Activated B cell treated with CpG ODN at 0.5 μM for 24 hours (primary cell): ENCODE measurements around the gene CDH9. TPM values are rescaled to one million over a fixed set of nuclear protein-coding genes. Genes with fewer than 3 reads are reported as not detected.

Source experiments
- ATAC-seq: fragments of 200-7000 bp; cut with Tn5 transposase; one replicate; pipeline ENCODE4 v1.10.0; 2021; ENCODE audit warnings: low read depth, mild to moderate bottlenecking, moderate library complexity
- CTCF ChIA-PET: fragments of 350-600 bp; sonication (Branson Sonifier 250); formaldehyde crosslinking; loops from one replicate; lab custom pipeline; 2021; ENCODE audit warnings: antibody characterized with exemption; lab: Charles Lee
- POLR2A ChIA-PET: fragments of 350-600 bp; sonication (Branson Sonifier 250); formaldehyde crosslinking; loops from one replicate; lab custom pipeline; 2021; ENCODE audit warnings: antibody characterized with exemption; lab: Charles Lee
- DNase-seq: peaks from one replicate; pipeline ENCODE4 v3.0.0; 2022
- H3K27ac Mint-ChIP-seq: one replicate; pipeline ENCODE4 v1.8.0; 2020; ENCODE audit warnings: mixed read lengths
- H3K27me3 Mint-ChIP-seq: one replicate; pipeline ENCODE4 v1.8.0; 2021; ENCODE audit warnings: mixed read lengths
- H3K36me3 Mint-ChIP-seq: one replicate; pipeline ENCODE4 v1.8.0; 2021; ENCODE audit warnings: low read depth, mixed read lengths
- H3K4me1 Mint-ChIP-seq: one replicate; pipeline ENCODE4 v1.8.0; 2021; ENCODE audit warnings: mixed read lengths
- H3K4me3 Mint-ChIP-seq: one replicate; pipeline ENCODE4 v1.8.0; 2020; ENCODE audit warnings: mild to moderate bottlenecking, mixed read lengths
- H3K9me3 Mint-ChIP-seq: one replicate; pipeline ENCODE4 v1.8.0; 2020; ENCODE audit warnings: mixed read lengths
- intact Hi-C: fragments of 100-400 bp; cut with micrococcal nuclease; formaldehyde crosslinking; loops from one replicate; pipeline ENCODE4 v1.15.1; 2024
- total RNA-seq: library from RNA; stranded (reverse); gene quantifications from 2 replicates; pipeline ENCODE4 v1.2.3, GENCODE V29; 2022
- TF ChIP-seq, protein P1 (sequence below): fragments of 200-600 bp; IDR thresholded peaks from one replicate; pipeline ENCODE4 v1.8.0; 2022; ENCODE audit warnings: antibody characterized with exemption, mild to moderate bottlenecking

CDH9 gene
- total RNA-seq, 1 donor from 2014 or later = not detected

DNA sequence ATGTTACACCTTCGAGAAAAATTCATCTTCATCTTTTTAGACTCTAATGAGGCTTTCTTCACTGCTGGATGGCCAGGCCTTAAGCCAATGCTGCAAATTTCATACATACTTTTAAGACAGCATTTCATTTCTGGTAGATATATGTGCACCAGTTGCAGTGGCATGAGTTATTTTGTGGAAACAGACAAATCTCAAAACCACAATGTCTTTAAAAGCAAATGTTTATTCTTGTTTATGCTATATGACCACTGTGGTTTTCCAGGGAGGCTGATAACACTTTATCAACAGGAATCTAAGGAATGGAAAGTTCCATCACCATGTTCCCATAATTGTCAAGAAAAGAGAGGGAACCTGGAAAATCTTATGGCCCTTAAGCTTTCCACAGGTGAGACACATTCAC lies 27.7 kb downstream of the CDH9 start:
- H3K27me3 Mint-ChIP-seq = no peaks in the 10 kb centered on the region
- H3K4me1 Mint-ChIP-seq = no peaks in the 10 kb centered on the region
- H3K9me3 Mint-ChIP-seq = peaks cover 4% of the 10 kb centered on the region
- TF ChIP-seq, protein P1, sequence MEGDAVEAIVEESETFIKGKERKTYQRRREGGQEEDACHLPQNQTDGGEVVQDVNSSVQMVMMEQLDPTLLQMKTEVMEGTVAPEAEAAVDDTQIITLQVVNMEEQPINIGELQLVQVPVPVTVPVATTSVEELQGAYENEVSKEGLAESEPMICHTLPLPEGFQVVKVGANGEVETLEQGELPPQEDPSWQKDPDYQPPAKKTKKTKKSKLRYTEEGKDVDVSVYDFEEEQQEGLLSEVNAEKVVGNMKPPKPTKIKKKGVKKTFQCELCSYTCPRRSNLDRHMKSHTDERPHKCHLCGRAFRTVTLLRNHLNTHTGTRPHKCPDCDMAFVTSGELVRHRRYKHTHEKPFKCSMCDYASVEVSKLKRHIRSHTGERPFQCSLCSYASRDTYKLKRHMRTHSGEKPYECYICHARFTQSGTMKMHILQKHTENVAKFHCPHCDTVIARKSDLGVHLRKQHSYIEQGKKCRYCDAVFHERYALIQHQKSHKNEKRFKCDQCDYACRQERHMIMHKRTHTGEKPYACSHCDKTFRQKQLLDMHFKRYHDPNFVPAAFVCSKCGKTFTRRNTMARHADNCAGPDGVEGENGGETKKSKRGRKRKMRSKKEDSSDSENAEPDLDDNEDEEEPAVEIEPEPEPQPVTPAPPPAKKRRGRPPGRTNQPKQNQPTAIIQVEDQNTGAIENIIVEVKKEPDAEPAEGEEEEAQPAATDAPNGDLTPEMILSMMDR = no peak
- intact Hi-C loops = no loop called here
- no peak overlapping the region for H3K4me3 Mint-ChIP-seq
- DNase-seq = no peak
- POLR2A ChIA-PET = no interaction called here
- CTCF ChIA-PET = no interaction called here
- H3K27ac Mint-ChIP-seq = no peak overlapping the region
- H3K36me3 Mint-ChIP-seq = no peaks in the 10 kb centered on the region
- no peak for ATAC-seq

DNA sequence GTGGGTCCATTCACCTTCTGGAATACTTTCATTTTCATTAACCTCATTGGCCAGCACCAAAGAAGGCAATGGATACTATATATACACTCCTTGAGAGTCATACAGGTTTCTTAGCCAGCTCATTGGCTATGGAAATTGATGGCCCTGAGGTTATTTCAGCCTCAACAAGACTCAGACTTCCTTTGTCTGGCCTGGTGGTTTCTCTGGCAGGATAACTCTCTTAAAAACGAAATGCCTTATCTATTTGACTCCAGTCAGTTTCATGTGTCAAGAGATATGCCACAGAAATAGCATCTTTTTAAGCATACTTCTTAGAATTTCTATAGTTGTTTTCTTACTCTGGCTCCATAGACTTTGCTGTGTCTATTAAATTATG lies 28.9 kb downstream of the CDH9 start:
- ATAC-seq (no peak), DNase-seq (no peak)
- intact Hi-C loops = no loop called here
- Mint-ChIP-seq H3K4me1 (no peaks in the 10 kb centered on the region), H3K36me3 (no peaks in the 10 kb centered on the region), H3K27ac (no peak overlapping the region), H3K9me3 (peaks cover 4% of the 10 kb centered on the region), H3K4me3 (no peak overlapping the region), H3K27me3 (no peaks in the 10 kb centered on the region)
- ChIA-PET POLR2A (no interaction called here), CTCF (no interaction called here)
- TF ChIP-seq, protein P1 = no peak

DNA sequence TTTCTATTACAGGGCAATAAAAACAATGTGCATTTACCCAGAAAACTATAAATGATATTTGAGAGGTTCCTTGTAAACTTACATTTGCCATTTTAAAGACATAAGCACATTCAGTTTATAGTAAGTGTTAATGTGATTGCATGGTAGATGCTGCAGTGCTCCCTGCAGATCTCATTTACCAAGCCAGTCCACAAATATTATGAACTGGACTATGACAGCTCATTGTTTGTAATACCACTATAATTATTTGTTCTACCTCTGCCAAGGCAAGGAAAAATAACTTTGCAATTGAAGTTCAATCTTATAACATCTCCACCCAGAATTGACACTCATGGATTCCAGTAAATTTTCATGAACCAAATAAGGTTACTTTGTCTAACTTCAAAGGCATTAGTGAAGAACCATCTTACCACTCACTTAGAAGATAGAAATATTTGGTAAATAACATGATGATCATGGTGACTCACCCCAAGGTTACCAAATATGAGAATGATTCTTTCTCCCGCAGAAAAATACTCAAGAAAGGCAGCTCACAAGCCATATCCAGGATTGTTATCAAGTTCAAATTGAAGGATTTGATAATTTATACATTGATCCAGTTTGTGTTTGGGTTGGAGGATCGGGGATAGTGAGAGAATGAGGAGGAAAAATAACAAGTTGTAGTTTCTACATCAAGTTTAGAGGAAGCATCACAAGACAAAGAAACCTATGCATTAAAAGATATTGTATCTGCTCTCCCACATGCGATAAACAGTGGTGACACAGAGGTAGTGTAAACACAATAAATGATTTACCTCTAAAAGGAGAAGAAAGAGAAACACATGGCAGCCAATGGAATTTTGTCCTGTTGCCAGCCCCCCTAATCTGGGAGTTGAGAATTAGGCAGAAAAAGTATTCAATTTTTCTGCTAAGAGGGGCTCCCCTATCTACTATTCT lies 29.5 kb downstream of the CDH9 start:
- Mint-ChIP-seq H3K9me3 (peaks cover 4% of the 10 kb centered on the region), H3K27ac (no peak overlapping the region), H3K4me3 (no peak overlapping the region), H3K27me3 (no peaks in the 10 kb centered on the region), H3K36me3 (no peaks in the 10 kb centered on the region), H3K4me1 (no peaks in the 10 kb centered on the region)
- ATAC-seq = no peak
- DNase-seq = no peak
- TF ChIP-seq, protein P1 = no peak
- intact Hi-C loops = no loop called here
- CTCF ChIA-PET = no interaction called here
- POLR2A ChIA-PET = no interaction called here

DNA sequence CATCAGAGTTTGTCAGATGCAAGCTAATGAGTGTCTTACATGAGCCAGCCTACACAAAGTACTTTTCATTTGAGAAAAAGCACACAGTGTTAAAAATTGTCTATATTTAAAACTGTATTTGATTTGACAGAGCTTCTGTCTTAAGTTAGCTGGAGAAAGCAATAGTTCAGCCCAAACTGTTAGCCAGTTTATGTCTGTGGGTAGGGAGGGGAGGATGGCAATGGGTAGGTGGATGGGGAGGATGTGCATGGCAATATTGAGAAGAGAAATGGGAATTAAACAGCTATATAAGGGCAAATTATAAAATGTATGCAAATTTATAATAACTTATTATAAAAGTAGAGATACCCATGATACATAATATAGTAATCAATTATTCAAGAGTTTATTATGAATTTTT lies 31.3 kb downstream of the CDH9 start:
- CTCF ChIA-PET = no interaction called here
- Mint-ChIP-seq H3K27me3 (no peaks in the 10 kb centered on the region), H3K9me3 (peaks cover 4% of the 10 kb centered on the region), H3K36me3 (no peaks in the 10 kb centered on the region), H3K4me3 (no peak overlapping the region), H3K4me1 (no peaks in the 10 kb centered on the region), H3K27ac (no peak overlapping the region)
- TF ChIP-seq, protein P1 = no peak
- DNase-seq (no peak), ATAC-seq (no peak)
- POLR2A ChIA-PET = no interaction called here
- intact Hi-C loops = no loop called here

DNA sequence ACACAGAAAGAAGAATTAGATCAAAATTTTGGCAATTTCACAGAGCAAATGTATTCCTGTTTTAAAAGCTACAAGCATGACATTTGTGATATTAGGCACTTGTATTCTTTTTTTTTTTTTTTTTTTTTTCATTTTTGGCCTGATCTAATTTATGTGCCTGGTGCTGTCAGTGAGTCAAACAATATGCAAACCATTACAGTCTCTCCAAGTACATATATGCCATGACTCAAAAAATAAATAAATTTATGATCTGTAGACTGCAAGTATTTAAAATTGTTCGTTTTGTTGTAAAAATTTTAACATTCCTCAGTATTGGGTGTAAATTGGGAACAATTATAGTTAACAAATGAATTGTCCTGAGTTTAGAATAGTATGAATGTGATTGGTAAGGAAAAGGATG lies 51.4 kb downstream of the CDH9 start:
- ChIA-PET POLR2A (no interaction called here), CTCF (no interaction called here)
- H3K27me3 Mint-ChIP-seq = no peaks in the 10 kb centered on the region
- DNase-seq (no peak), ATAC-seq (no peak)
- H3K4me3 Mint-ChIP-seq = no peak overlapping the region
- intact Hi-C loops = no loop called here
- H3K4me1 Mint-ChIP-seq = no peaks in the 10 kb centered on the region
- H3K27ac Mint-ChIP-seq = no peak overlapping the region
- no peaks in the 10 kb centered on the region for H3K36me3 Mint-ChIP-seq
- H3K9me3 Mint-ChIP-seq = peaks cover 9% of the 10 kb centered on the region
- TF ChIP-seq, protein P1 = no peak
